SK-N-MC (cell line): Measurements from ENCODE around the gene SPECC1.

Experiments
- EZH2 ChIP-seq: fragments of 200-600 bp; sonication (generic); IDR thresholded peaks from one replicate; pipeline ENCODE4 v1.6.1; 2017; ENCODE audit warnings: antibody characterized with exemption
- FOXP2 ChIP-seq: optimal IDR thresholded peaks from 2 replicates; pipeline ENCODE3; 2011; ENCODE audit warnings: mild to moderate bottlenecking, moderate library complexity; ENCODE audit not compliant: insufficient read depth; ENCODE audit errors: extremely low read length, control extremely low read depth
- POLR2AphosphoS5 ChIP-seq: IDR thresholded peaks from 2 replicates; pipeline ENCODE4 v1.6.1; 2012; ENCODE audit warnings: mild to moderate bottlenecking, low read depth, low read length, borderline replicate concordance

DNA sequence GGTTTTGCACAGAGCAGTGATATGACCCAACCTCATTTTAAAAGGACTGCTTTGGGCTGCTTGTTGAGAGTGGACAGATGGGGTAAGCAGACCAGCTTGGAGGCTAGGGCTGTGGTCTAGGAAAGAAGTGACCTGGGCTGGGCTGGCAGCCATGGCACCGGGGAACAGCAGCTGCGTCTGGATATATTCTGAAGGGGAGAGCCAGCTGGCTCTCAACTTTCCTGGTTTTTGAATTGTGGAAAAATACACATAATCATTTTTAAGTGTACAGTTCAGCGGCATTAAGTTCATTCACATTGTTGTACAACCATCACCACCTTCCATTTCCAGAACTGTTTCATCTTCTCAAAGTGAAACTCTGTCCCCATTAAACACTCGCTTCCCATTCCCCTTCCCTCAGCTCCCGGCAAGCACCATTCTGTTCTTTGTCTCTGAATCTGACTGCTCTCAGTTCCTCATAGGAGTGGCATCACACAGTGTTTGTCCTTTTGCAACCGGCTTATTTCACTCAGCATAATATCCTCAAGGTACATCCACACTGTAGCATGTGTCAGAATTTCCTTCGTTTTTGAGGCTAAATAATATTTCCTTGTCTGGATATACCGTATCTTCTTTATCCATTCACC is 113.2 kb downstream of the SPECC1 start:
- no peak for TF ChIP-seq EZH2
- no peak for TF ChIP-seq POLR2AphosphoS5
- no peak for TF ChIP-seq FOXP2
